Adipocyte (in vitro differentiated cells): ENCODE data around the gene KRTAP17-1.

ENCODE experiments used
- DNase-seq: peaks from one replicate; pipeline ENCODE4 v3.0.0-alpha.2; 2015; ENCODE audit warnings: low read depth
- H3K27me3 ChIP-seq: replicated peaks from 2 replicates; pipeline ENCODE4 v1.7.0; 2013; ENCODE audit warnings: mild to moderate bottlenecking, low read length, moderate library complexity; ENCODE audit not compliant: control insufficient read depth, insufficient read depth
- H3K36me3 ChIP-seq: 2 replicates; pipeline ENCODE4 v1.7.0; 2013; ENCODE audit warnings: low read length, mild to moderate bottlenecking, moderate library complexity; ENCODE audit not compliant: control insufficient read depth, insufficient read depth, severe bottlenecking
- H3K4me1 ChIP-seq: 2 replicates; pipeline ENCODE4 v1.7.0; 2013; ENCODE audit warnings: mild to moderate bottlenecking, low read length, moderate library complexity; ENCODE audit not compliant: control insufficient read depth, insufficient read depth
- H3K4me3 ChIP-seq: 2 replicates; pipeline ENCODE4 v1.7.0; 2013; ENCODE audit warnings: mild to moderate bottlenecking, low read length, moderate library complexity
- H3K9ac ChIP-seq: 2 replicates; pipeline ENCODE4 v1.7.0; 2013; ENCODE audit warnings: mild to moderate bottlenecking, low read length, moderate library complexity
- H3K9me3 ChIP-seq: 2 replicates; pipeline ENCODE4 v1.7.0; 2013; ENCODE audit warnings: mild to moderate bottlenecking, low read length, moderate library complexity; ENCODE audit not compliant: control insufficient read depth

Gene KRTAP17-1

GRCh38 chr17:41331606-41332005 is 16.1 kb upstream of the KRTAP17-1 start:
- no peaks in the 10 kb centered on the region for H3K4me1 ChIP-seq
- H3K27me3 ChIP-seq, result peaks cover 12% of the 10 kb centered on the region
- DNase-seq, result no peak
- H3K4me3 ChIP-seq, result no peak overlapping the region
- H3K36me3 ChIP-seq, result no peaks in the 10 kb centered on the region
- H3K9me3 ChIP-seq, result no peaks in the 10 kb centered on the region
- H3K9ac ChIP-seq, result no peak overlapping the region

- H3K9me3 ChIP-seq, result no peaks in the 10 kb centered on the region
- no peaks in the 10 kb centered on the region for H3K4me1 ChIP-seq
- no peak overlapping the region for H3K4me3 ChIP-seq
- DNase-seq, result peak; percentile 78
- no peaks in the 10 kb centered on the region for H3K36me3 ChIP-seq
- H3K27me3 ChIP-seq, result peaks cover 4% of the 10 kb centered on the region
- H3K9ac ChIP-seq, result no peak overlapping the region
These were observed 13.9 kb upstream of the KRTAP17-1 start for GRCh38 chr17:41329279-41329948.

- Histone ChIP-seq H3K27me3 (no peaks in the 10 kb centered on the region), H3K36me3 (no peaks in the 10 kb centered on the region), H3K4me3 (no peak overlapping the region), H3K4me1 (no peaks in the 10 kb centered on the region), H3K9ac (no peak overlapping the region), H3K9me3 (no peaks in the 10 kb centered on the region)
- no peak for DNase-seq
These were observed 12.7 kb upstream of the KRTAP17-1 start for GRCh38 chr17:41328207-41328606.

- DNase-seq, result no peak
- Histone ChIP-seq H3K4me3 (no peak overlapping the region), H3K36me3 (no peaks in the 10 kb centered on the region), H3K9me3 (no peaks in the 10 kb centered on the region), H3K4me1 (no peaks in the 10 kb centered on the region), H3K9ac (no peak overlapping the region), H3K27me3 (no peaks in the 10 kb centered on the region)
These were observed 12.1 kb upstream of the KRTAP17-1 start for GRCh38 chr17:41327411-41328120.

- Histone ChIP-seq H3K9ac (no peak overlapping the region), H3K4me1 (no peaks in the 10 kb centered on the region), H3K36me3 (no peaks in the 10 kb centered on the region), H3K27me3 (no peaks in the 10 kb centered on the region), H3K9me3 (no peaks in the 10 kb centered on the region), H3K4me3 (no peak overlapping the region)
- no peak for DNase-seq
These were observed 10.9 kb upstream of the KRTAP17-1 start for GRCh38 chr17:41326173-41327145.

GRCh38 chr17:41325611-41326010 is 10.1 kb upstream of the KRTAP17-1 start:
- no peak for DNase-seq
- Histone ChIP-seq H3K36me3 (no peaks in the 10 kb centered on the region), H3K27me3 (no peaks in the 10 kb centered on the region), H3K9ac (no peak overlapping the region), H3K9me3 (no peaks in the 10 kb centered on the region), H3K4me3 (no peak overlapping the region), H3K4me1 (no peaks in the 10 kb centered on the region)

- H3K9ac ChIP-seq, result no peak overlapping the region
- DNase-seq, result no peak
- no peaks in the 10 kb centered on the region for H3K36me3 ChIP-seq
- H3K4me1 ChIP-seq, result no peaks in the 10 kb centered on the region
- peaks cover 4% of the 10 kb centered on the region for H3K9me3 ChIP-seq
- no peak overlapping the region for H3K4me3 ChIP-seq
- no peaks in the 10 kb centered on the region for H3K27me3 ChIP-seq
These were observed 9.6 kb upstream of the KRTAP17-1 start for GRCh38 chr17:41325126-41325525.

GRCh38 chr17:41324180-41325075 is 8.9 kb upstream of the KRTAP17-1 start:
- no peak overlapping the region for H3K9ac ChIP-seq
- no peaks in the 10 kb centered on the region for H3K27me3 ChIP-seq
- H3K9me3 ChIP-seq, result peaks cover 11% of the 10 kb centered on the region
- no peaks in the 10 kb centered on the region for H3K4me1 ChIP-seq
- H3K4me3 ChIP-seq, result no peak overlapping the region
- no peak for DNase-seq
- no peaks in the 10 kb centered on the region for H3K36me3 ChIP-seq

- Histone ChIP-seq H3K9ac (no peak overlapping the region), H3K4me3 (no peak overlapping the region), H3K9me3 (peaks cover 12% of the 10 kb centered on the region), H3K27me3 (no peaks in the 10 kb centered on the region), H3K36me3 (no peaks in the 10 kb centered on the region), H3K4me1 (no peaks in the 10 kb centered on the region)
- no peak for DNase-seq
These were observed 7.7 kb upstream of the KRTAP17-1 start for GRCh38 chr17:41322903-41323895.
